HFFc6 (cell line): ENCODE results near the gene RUNX3. TPM values are rescaled to one million over a fixed set of nuclear protein-coding genes. Genes with fewer than 3 reads are reported as not detected.
A peak's percentile ranks its signal among the peaks of the same experiment; 100 is the strongest.

Source experiments
- DNase-seq: peaks from one replicate; pipeline ENCODE4 v3.0.0-alpha.2; 2018
- H3K27ac Mint-ChIP-seq: 2 replicates; pipeline ENCODE4 v1.8.0; 2020; ENCODE audit warnings: mild to moderate bottlenecking, mixed read lengths
- H3K27me3 Mint-ChIP-seq: 2 replicates; pipeline ENCODE4 v1.8.0; 2021; ENCODE audit warnings: mild to moderate bottlenecking, moderate library complexity, mixed read lengths; ENCODE audit not compliant: insufficient read depth
- H3K36me3 Mint-ChIP-seq: 2 replicates; pipeline ENCODE4 v1.8.0; 2021; ENCODE audit warnings: low read depth, mixed read lengths
- H3K4me1 Mint-ChIP-seq: 2 replicates; pipeline ENCODE4 v1.8.0; 2020; ENCODE audit warnings: low read depth, mixed read lengths
- H3K4me3 Mint-ChIP-seq: 2 replicates; pipeline ENCODE4 v1.8.0; 2020; ENCODE audit warnings: mild to moderate bottlenecking, moderate library complexity, mixed read lengths
- H3K9me3 Mint-ChIP-seq: 2 replicates; pipeline ENCODE4 v1.8.0; 2020; ENCODE audit warnings: mild to moderate bottlenecking, mixed read lengths
- CTCF ChIP-seq: fragments of 200-600 bp; sonication (generic); IDR thresholded peaks from 2 replicates; pipeline ENCODE4 v1.5.0; 2021; ENCODE audit warnings: antibody characterized with exemption, mild to moderate bottlenecking
- total RNA-seq, 6 experiments: library from RNA; stranded (reverse); fragmentation: NEBNext Ultra II Directional; extraction: Animal tissue kit (Norgen Biotek cat#: 25700); gene quantifications; 2 replicates in 1 of 6; 3 replicates in 5 of 6; pipeline ENCODE4 v1.2.3, GENCODE V29; 2021

The RUNX3 gene
- total RNA-seq, 6 experiments from 2014 or later: not detected

GRCh38 chr1:24946861-24947658 lies 17.0 kb upstream of the RUNX3 start:
- H3K4me1 Mint-ChIP-seq: peaks cover 52% of the 10 kb centered on the region
- H3K9me3 Mint-ChIP-seq: no peaks in the 10 kb centered on the region
- peak; percentile 52 for DNase-seq
- H3K27me3 Mint-ChIP-seq: no peaks in the 10 kb centered on the region; the same call in 1 of the 2 replicates
- H3K4me3 Mint-ChIP-seq: no peak overlapping the region
- H3K27ac Mint-ChIP-seq: no peak overlapping the region; the same call in 1 of the 2 replicates
- H3K36me3 Mint-ChIP-seq: no peaks in the 10 kb centered on the region
- no peak for TF ChIP-seq CTCF

GRCh38 chr1:24945354-24946326 lies 15.6 kb upstream of the RUNX3 start:
- Mint-ChIP-seq H3K9me3 (no peaks in the 10 kb centered on the region), H3K27ac (no peak overlapping the region), H3K4me1 (peaks cover 42% of the 10 kb centered on the region), H3K36me3 (no peaks in the 10 kb centered on the region), H3K27me3 (no peaks in the 10 kb centered on the region; the same call in 1 of the 2 replicates), H3K4me3 (no peak overlapping the region)
- TF ChIP-seq CTCF: no peak
- no peak for DNase-seq

GRCh38 chr1:24944318-24944717 lies 14.2 kb upstream of the RUNX3 start:
- no peak for TF ChIP-seq CTCF
- H3K9me3 Mint-ChIP-seq: no peaks in the 10 kb centered on the region
- no peak for DNase-seq
- peaks cover 29% of the 10 kb centered on the region for H3K4me1 Mint-ChIP-seq
- H3K4me3 Mint-ChIP-seq: no peak overlapping the region
- H3K27me3 Mint-ChIP-seq: no peaks in the 10 kb centered on the region; the same call in 1 of the 2 replicates
- H3K27ac Mint-ChIP-seq: no peak overlapping the region
- H3K36me3 Mint-ChIP-seq: no peaks in the 10 kb centered on the region

GRCh38 chr1:24942789-24943188 lies 12.7 kb upstream of the RUNX3 start:
- Mint-ChIP-seq H3K27me3 (peaks cover 4% of the 10 kb centered on the region), H3K4me3 (no peak overlapping the region), H3K27ac (no peak overlapping the region), H3K4me1 (peaks cover 14% of the 10 kb centered on the region), H3K36me3 (no peaks in the 10 kb centered on the region), H3K9me3 (no peaks in the 10 kb centered on the region)
- DNase-seq: no peak
- TF ChIP-seq CTCF: no peak

- no peak for TF ChIP-seq CTCF
- H3K9me3 Mint-ChIP-seq: no peaks in the 10 kb centered on the region
- H3K27me3 Mint-ChIP-seq: peaks cover 4% of the 10 kb centered on the region
- no peak overlapping the region for H3K27ac Mint-ChIP-seq
- no peak for DNase-seq
- H3K4me1 Mint-ChIP-seq: 0 out of 2 replicates have a peak, but pooled peaks cover 2% of the 10 kb centered on the region
- H3K36me3 Mint-ChIP-seq: no peaks in the 10 kb centered on the region
- no peak overlapping the region for H3K4me3 Mint-ChIP-seq
These were observed 11.5 kb upstream of the RUNX3 start for GRCh38 chr1:24941564-24941963.
